HG03460 (cell line): ENCODE data around the gene MBOAT7.

Source experiments
- ATAC-seq: cut with Tn5 transposase; IDR thresholded peaks from one replicate; pipeline ENCODE4 v1.9.1; 2021; ENCODE audit not compliant: unreplicated experiment

MBOAT7 gene

DNA sequence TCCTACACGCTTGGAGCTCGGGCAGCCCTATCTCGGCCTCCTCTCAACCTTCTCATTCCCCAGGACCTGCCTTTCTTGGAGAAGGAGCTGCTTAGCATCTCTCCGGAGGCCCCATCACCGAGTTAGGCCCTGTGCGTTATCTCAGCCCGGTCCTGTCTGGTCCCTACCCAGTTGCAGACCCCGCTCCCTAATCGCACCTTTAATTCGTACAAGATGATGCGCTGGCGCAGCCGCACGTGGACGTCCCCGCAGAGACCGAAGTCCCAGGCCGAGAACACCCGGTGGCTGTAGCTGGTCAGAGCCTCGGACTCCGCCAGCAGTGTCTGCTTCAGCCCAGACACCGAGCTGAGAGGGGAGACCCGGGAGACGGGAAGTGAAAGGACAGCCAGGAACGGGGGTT is 24.2 kb downstream of the MBOAT7 start:
- no peak for ATAC-seq

GRCh38 chr19:54164369-54165068 is 24.9 kb downstream of the MBOAT7 start:
- ATAC-seq: no peak

DNA sequence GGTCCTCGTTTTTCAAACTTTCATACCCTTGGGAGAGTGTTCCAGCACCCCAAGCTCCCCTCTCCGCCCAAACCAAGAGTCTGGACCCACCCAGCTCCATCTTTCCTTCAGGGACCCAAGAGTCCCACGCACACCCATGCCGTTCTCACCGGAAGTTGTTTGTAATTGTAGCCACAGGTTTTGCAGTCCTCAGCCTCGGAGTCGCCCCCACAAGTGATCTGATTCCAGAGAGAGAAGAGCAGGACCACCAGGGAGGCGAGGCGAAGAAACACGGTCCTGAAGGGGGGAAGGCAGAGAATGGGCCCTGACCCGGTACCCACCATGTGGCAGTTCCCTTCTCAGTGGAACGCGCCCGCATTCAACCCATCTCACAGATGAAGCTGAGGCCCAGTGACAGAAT is 26.5 kb downstream of the MBOAT7 start:
- ATAC-seq: no peak

DNA sequence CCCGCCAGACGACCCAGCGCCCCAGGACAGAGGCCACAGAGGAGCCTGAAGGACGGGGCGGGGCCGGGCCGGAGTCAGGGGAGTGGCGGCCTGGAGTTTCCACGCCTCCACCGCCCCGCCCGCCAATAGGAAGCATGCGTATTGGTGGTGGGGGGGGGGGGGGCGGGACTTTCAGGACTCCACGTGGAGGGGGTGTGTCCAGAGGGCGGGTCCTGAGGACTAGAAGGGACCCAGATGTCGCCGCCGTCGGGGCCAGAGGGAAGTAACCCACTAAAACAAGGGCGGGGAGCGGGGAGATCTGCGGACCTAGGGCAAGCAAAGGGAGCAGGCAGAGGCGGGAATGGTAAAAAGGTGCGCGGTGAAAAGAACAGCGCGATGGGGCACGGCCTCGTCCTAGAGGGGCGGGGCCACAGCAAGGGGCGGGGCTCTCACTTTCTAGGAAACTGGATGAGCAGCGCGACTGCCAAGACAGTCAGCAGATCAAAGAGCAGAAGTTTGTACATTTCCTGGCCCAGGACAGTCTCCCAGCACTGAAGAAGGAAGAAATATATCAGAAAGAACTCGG is 27.1 kb downstream of the MBOAT7 start:
- no peak for ATAC-seq

- ATAC-seq: no peak
Observed at GRCh38 chr19:54160854-54161253, 28.5 kb downstream of the MBOAT7 start.

GRCh38 chr19:54160182-54160811 is 29.1 kb downstream of the MBOAT7 start:
- no peak for ATAC-seq

DNA sequence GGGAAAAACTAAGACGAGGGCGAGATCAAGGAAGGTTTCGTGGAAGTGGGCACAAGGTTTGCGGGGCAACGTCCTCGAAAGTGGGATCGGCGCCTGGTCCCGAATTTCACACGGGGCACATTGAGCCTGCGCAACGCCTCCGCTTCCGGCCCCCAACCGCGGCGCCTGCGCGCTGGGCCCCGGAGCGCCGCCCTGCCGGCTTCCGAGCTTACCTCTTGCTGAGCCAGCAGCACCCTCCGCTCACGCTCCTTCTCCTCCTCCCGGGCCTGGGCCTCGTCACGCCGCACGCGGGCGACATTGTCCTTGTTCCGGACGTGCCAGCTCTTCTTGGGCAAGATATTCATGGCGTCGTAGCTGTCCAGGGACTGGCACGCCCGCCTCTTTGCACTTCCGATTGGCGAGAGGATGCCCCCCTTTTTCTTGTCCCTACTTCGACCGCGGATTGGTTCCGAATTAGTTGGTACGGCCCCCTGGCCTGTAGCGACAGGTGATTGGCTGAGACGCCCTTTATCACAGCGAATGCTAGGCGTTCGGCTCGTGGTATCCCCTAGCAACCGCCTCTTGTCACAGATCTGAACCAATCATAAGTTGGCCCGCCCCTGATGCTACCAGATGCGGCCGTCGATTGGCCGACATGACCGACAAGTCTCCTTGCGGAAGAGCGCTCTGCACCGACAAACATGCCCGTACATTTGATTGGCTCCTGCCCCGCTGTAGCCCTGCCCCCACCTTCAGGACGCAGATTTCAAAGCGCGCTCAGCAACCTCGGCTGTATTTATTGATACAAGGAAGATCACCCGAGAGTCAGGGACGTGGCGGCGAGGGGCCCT is 29.8 kb downstream of the MBOAT7 start, which contains the start of gene LENG1:
Gene LENG1, minus strand, starts transcription at position 370 of the 830 bp plus-strand sequence. Its CDS starts 26 bp downstream, at position 344.
- peak; percentile 86 for ATAC-seq

DNA sequence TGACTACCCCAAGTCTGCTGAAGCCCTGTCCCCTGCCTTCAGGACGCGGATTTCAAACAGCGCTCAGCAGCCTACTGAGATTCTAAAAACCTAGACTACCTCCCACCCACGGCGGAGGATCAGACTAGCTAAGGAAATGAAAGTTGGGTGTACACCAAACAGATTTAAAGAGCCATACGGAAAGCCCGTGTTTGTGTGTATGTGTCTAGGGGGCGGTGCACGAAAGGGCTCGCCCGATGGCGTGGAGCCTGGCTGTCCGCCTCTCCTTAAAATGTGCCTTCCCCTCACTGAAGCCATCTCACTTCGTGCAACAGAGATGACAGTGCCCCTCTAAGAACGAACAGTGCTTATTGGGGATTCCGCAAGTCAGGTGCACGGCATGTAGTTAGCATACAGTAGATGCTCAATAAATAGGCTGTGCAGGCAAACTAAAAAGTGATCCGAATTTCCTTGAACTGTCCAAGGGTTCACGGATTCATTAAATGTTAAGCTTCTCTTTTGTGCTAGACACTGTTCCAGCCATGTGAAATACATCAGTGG is 30.5 kb downstream of the MBOAT7 start:
- ATAC-seq: no peak

DNA sequence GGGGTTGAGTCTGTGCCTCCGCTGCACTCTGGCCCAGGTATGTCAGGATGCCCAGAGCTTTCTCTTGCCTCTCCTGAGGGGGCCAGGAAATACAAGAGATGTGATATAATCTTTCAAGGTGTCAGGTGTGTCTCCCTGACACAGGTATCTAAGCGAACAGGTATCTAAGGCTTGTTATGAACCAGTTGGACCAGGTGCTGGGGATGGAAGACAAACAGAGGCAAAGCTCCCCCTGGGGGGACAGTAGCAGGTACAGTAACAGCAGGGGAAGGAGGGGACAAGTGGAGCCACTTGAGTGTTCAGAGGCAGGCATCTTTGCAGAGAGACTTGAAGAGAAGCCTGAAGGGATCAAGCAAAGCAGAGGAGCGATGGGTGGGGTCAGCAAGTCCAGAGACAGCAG is 32.4 kb downstream of the MBOAT7 start:
- ATAC-seq: no peak

DNA sequence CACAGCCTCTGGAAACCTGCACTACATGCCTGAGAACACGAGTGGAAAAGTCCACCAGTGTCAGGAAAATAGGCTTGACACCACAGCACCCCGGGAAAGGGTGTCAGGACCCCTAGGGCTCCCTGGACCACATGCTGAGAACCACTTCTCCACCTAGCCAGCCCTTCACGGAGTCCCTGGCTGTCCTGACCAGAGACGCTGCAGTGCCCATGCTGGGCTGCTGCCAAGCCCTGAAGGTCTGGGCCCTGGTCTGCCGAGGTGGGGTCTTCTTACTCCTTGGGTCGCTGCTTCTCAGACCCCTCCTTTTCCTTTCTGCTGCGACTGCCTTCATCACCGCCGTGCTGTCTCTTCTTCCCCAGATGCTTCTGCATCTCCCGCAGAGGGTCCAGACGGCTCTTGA is 32.9 kb downstream of the MBOAT7 start:
- ATAC-seq: no peak

DNA sequence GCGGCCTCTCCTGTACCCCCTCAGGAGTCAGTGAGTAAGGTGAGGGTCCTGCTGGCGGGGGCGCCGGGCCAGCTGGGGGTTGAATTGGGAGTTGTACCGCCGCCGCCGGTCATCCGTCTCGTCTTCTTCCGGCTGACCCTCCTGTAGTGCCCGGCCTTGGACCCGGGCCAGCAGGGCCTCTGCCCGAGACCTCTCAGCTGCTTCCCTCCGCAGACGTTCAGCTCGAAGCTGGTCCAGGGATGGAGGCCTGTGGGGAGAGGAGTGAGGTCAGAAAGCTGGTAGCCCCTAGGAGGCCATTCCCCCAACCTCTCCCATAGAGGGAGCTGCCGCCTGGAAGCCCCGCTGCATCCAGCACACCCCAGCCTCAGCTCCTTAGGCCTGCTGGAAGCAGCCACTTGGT is 33.7 kb downstream of the MBOAT7 start:
- no peak for ATAC-seq

GRCh38 chr19:54154603-54155345 is 34.6 kb downstream of the MBOAT7 start:
- no peak for ATAC-seq

GRCh38 chr19:54153731-54154326 is 35.6 kb downstream of the MBOAT7 start:
- no peak for ATAC-seq

- no peak for ATAC-seq
Observed at GRCh38 chr19:54152878-54153524, 36.4 kb downstream of the MBOAT7 start.

DNA sequence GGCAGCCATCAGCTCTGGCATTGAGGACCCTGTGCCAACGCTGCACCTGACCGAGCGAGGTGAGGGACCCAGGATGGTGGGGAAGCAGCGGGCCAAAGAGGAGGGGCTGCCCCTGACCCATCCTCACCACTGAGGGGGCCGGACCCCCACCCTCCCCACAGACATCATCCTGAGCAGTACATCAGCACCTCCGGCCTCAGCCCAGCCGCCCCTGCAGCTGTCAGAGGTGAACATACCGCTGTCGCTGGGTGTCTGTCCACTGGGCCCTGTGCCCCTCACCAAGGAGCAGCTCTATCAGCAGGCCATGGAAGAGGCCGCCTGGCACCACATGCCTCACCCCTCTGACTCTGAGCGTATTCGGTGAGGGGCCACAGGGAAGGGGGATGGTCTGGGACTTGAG is 37.1 kb downstream of the MBOAT7 start:
- no peak for ATAC-seq

DNA sequence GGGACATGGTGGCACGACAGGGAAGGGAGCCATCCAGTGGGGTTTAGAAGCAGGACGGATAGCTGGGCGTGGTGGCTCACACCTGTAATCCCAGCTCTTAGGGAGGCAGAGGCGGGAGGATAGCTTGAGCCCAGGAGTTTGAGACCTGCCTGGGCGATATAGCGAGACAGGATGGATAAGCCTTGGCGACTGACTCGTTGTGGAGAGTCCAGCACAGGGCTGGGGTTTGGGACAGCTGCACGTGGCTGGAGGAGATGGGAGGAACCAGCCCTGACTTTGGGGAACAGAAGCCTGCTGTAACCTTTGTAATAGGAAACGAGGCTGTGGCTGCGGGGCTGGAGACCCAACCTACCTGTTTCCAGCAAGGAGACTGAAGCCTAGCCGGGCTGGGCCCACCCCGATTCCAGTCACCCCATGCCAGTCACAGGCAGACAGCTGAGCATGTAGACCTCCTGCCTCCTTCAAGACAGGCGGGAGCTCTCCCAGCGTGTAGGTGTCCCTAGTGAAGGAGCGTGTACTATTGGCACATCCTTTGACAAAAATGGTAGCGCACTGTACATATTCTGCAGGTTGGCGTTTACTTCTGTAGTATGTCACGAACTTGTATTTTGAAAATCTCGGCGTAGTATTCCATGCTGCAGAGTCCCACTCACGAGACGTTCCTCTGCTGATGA is 37.9 kb downstream of the MBOAT7 start:
- ATAC-seq: no peak

- no peak for ATAC-seq
Observed at GRCh38 chr19:54149021-54149812, 40.2 kb downstream of the MBOAT7 start.

- ATAC-seq: no peak
Observed at GRCh38 chr19:54148158-54148557, 41.2 kb downstream of the MBOAT7 start.
